ENCODE results near the gene RPS19.

RPS19 gene

GRCh38 chr19:41902594-41902993, 42.5 kb downstream of the RPS19 start:
- no peak overlapping the region for H3K4me3 ChIP-seq (ENCODE audit: control insufficient read depth, low read depth, low read length)
- DNase-seq (ENCODE audit: low read depth): no peak
- TF ChIP-seq CTCF (IDR thresholded peaks at IDR 0.05; ENCODE audit: control insufficient read depth, insufficient read depth, low read depth, low read length, missing control alignments): no peak

- no peak for DNase-seq (ENCODE audit: low read depth)
- TF ChIP-seq CTCF (IDR thresholded peaks at IDR 0.05; ENCODE audit: control insufficient read depth, insufficient read depth, low read depth, low read length, missing control alignments): no peak
Observed at GRCh38 chr19:41903193-41903953, 43.3 kb downstream of the RPS19 start.

GRCh38 chr19:41904118-41904870, 44.2 kb downstream of the RPS19 start:
- DNase-seq (ENCODE audit: low read depth): no peak
- TF ChIP-seq CTCF (IDR thresholded peaks at IDR 0.05; ENCODE audit: control insufficient read depth, insufficient read depth, low read depth, low read length, missing control alignments): no peak
- no peak overlapping the region for H3K4me3 ChIP-seq (ENCODE audit: control insufficient read depth, low read depth, low read length)

More at GRCh38 chr19:41903193-41903953, 43.3 kb downstream of the RPS19 start:
- H3K4me3 ChIP-seq (ENCODE audit: control insufficient read depth, low read depth, low read length): no peak overlapping the region

- DNase-seq (ENCODE audit: low read depth): no peak
- no peak for TF ChIP-seq CTCF (IDR thresholded peaks at IDR 0.05; ENCODE audit: control insufficient read depth, insufficient read depth, low read depth, low read length, missing control alignments)
- no peak overlapping the region for H3K4me3 ChIP-seq (ENCODE audit: control insufficient read depth, low read depth, low read length)
Observed at GRCh38 chr19:41905273-41906002, 45.4 kb downstream of the RPS19 start.

- no peak for DNase-seq (ENCODE audit: low read depth)
- no peak overlapping the region for H3K4me3 ChIP-seq (ENCODE audit: control insufficient read depth, low read depth, low read length)
- no peak for TF ChIP-seq CTCF (IDR thresholded peaks at IDR 0.05; ENCODE audit: control insufficient read depth, insufficient read depth, low read depth, low read length, missing control alignments)
Observed at GRCh38 chr19:41906271-41906670, 46.2 kb downstream of the RPS19 start.

GRCh38 chr19:41906916-41907680, 47.0 kb downstream of the RPS19 start:
- DNase-seq (ENCODE audit: low read depth): no peak
- no peak overlapping the region for H3K4me3 ChIP-seq (ENCODE audit: control insufficient read depth, low read depth, low read length)
- TF ChIP-seq CTCF (IDR thresholded peaks at IDR 0.05; ENCODE audit: control insufficient read depth, insufficient read depth, low read depth, low read length, missing control alignments): no peak

All from AG09309 (cell line).